H1 (cell line): ENCODE data around the gene SNRPN. TPM values are rescaled to one million over a fixed set of nuclear protein-coding genes. Genes with fewer than 3 reads are reported as not detected.
A peak's percentile ranks its signal among the peaks of the same experiment; 100 is the strongest.

Experiments
- CBX5 ChIP-seq: fragments of 300-800, 300-1000 bp; sonication (generic); IDR thresholded peaks from 2 replicates; pipeline ENCODE4 v1.7.1; 2016; ENCODE audit warnings: antibody characterized with exemption, low read length, low read depth
- CHD1 ChIP-seq: IDR thresholded peaks from 2 replicates; pipeline ENCODE4 v1.6.1; 2012; ENCODE audit warnings: low read depth, low read length, improper control_type of control experiment
- CTCF ChIP-seq, 3 experiments: IDR thresholded peaks; 1 replicate in 2 of 3; 2 replicates in 1 of 3; pipeline versions ENCODE4 v1.5.1 to v1.6.1; 2011; ENCODE audit warnings: low read length in 3 of 3, mild to moderate bottlenecking in 3 of 3, inconsistent platforms in 2 of 3, low read depth in 1 of 3, moderate library complexity in 1 of 3; ENCODE audit not compliant: insufficient read depth in 1 of 3; ENCODE audit errors: control extremely low read depth in 1 of 3
- GABPA ChIP-seq: IDR thresholded peaks from 2 replicates; pipeline ENCODE4 v1.6.1; 2011; ENCODE audit warnings: mild to moderate bottlenecking, low read length, moderate library complexity, borderline replicate concordance; ENCODE audit not compliant: insufficient read depth
- POLR2A ChIP-seq, 2 experiments: IDR thresholded peaks; 1 replicate in 1 of 2; 2 replicates in 1 of 2; pipeline ENCODE4 v1.6.1; 2011; ENCODE audit warnings: low read depth in 2 of 2, low read length in 2 of 2, mild to moderate bottlenecking in 2 of 2; ENCODE audit errors: control extremely low read depth in 1 of 2
- SP1 ChIP-seq: IDR thresholded peaks from 2 replicates; pipeline ENCODE4 v1.6.1; 2011; ENCODE audit warnings: low read depth, low read length
- TCF12 ChIP-seq: IDR thresholded peaks from 2 replicates; pipeline ENCODE4 v1.6.1; 2011; ENCODE audit warnings: low read depth, mild to moderate bottlenecking, low read length
- TEAD4 ChIP-seq: IDR thresholded peaks from 2 replicates; pipeline ENCODE4 v1.6.1; 2012; ENCODE audit warnings: low read depth, low read length, inconsistent platforms, mixed read lengths
- polyA plus RNA-seq, 7 experiments: library from polyadenylated mRNA; depleted of rRNA in 3 of 7; stranded (reverse) in 5 of 7; unstranded in 2 of 7; fragments of >200 nt in 5 of 7; fragments of 200-250 nt in 2 of 7; gene quantifications; 1 replicate in 5 of 7; 2 replicates in 1 of 7; 4 replicates in 1 of 7; pipeline versions ENCODE4 v1.2.1 to v1.2.3, GENCODE V29; 2011 to 2013; ENCODE audit warnings: missing spikeins in 2 of 7, mixed read lengths in 2 of 7
- total RNA-seq: library from RNA; stranded (reverse); fragmentation: NEBNext Ultra II Directional; extraction: Animal tissue kit (Norgen Biotek cat#: 25700); gene quantifications from 2 replicates; pipeline ENCODE4 v1.2.1, GENCODE V29; 2021
- TF ChIP-seq, protein P1 (sequence below): IDR thresholded peaks from 2 replicates; pipeline ENCODE4 v1.6.1; 2012; ENCODE audit warnings: inconsistent platforms
- TF ChIP-seq, protein P2 (sequence below): IDR thresholded peaks from 2 replicates; pipeline ENCODE4 v1.6.1; 2011; ENCODE audit warnings: low read depth, mild to moderate bottlenecking, low read length; ENCODE audit not compliant: insufficient read depth

The SNRPN gene
- total and polyA plus RNA-seq, 2 of the 8 experiments (the other 6 are each of a cell fraction or from before 2014, with no cell fraction given) = 905 to 1,396 TPM

- TF ChIP-seq CTCF (IDR thresholded peaks at IDR 0.05; ENCODE audit: control extremely low read depth in 1 of 3, insufficient read depth in 1 of 3, low read depth in 1 of 3, low read length in 3 of 3) = no peak
- TF ChIP-seq SP1 = peak; percentile 96
- no peak for TF ChIP-seq CHD1
- TF ChIP-seq POLR2A (IDR thresholded peaks at IDR 0.05; ENCODE audit: control extremely low read depth in 1 of 2, low read depth in 2 of 2, low read length in 2 of 2) = no peak
- TF ChIP-seq TCF12 = no peak
- TF ChIP-seq, protein P1, sequence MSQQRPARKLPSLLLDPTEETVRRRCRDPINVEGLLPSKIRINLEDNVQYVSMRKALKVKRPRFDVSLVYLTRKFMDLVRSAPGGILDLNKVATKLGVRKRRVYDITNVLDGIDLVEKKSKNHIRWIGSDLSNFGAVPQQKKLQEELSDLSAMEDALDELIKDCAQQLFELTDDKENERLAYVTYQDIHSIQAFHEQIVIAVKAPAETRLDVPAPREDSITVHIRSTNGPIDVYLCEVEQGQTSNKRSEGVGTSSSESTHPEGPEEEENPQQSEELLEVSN = no peak
- TF ChIP-seq TEAD4 = no peak
- TF ChIP-seq, protein P2, sequence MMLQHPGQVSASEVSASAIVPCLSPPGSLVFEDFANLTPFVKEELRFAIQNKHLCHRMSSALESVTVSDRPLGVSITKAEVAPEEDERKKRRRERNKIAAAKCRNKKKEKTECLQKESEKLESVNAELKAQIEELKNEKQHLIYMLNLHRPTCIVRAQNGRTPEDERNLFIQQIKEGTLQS = no peak
- no peak for TF ChIP-seq CBX5
- no peak for TF ChIP-seq GABPA
Observed at GRCh38 chr15:24919446-24919845, 35.3 kb upstream of the SNRPN start (continued).
